NCI-H2196 (cell line): ENCODE measurements around the gene IFNK.

Experiments used
- DNase-seq: peaks from one replicate; lab custom pipeline; 2025; ENCODE audit not compliant: unreplicated experiment; lab: John Stamatoyannopoulos, UW

Gene IFNK

DNA sequence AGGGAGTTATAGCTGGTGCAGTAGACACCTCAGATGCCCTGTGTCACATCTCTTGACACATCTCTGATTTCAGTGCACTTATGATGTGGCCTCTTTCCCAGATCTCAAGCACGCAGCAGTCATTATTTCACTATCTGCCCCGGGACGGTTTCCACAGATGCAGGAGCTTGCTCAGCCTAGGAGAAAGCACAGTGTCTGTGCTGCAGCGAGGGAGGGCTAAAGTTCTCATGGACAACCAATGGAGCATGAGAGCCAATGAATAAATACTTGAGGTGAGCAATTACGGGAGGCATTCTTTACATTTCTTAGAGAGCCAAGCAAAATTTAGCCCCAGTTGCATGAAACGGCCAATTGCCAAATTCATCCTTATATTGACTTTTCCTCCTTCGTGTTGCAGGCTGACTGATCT, 12.9 kb downstream of the IFNK start:
- no peak for DNase-seq

- DNase-seq, result no peak
Measured at GRCh38 chr9:27537756-27538155, 13.7 kb downstream of the IFNK start.

DNA sequence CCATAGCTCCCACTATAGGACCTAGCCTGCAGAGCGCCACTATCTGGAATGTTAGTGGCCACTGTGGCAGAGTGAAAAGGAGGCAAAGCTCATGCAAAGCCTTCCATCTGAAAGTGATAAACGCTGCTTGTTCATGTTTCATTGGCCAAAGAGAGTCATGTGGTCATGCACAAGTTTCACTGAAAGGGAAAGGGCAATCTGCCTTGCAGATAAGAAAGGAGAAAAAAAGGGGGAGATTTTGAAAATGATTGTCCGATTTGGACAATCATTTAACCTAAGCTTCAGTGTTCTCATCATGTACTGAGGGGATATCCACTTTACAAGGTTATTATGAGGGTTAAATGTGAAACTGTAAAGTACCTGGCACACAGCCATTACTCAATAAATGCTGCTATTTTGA, 14.6 kb downstream of the IFNK start:
- DNase-seq, result no peak

DNA sequence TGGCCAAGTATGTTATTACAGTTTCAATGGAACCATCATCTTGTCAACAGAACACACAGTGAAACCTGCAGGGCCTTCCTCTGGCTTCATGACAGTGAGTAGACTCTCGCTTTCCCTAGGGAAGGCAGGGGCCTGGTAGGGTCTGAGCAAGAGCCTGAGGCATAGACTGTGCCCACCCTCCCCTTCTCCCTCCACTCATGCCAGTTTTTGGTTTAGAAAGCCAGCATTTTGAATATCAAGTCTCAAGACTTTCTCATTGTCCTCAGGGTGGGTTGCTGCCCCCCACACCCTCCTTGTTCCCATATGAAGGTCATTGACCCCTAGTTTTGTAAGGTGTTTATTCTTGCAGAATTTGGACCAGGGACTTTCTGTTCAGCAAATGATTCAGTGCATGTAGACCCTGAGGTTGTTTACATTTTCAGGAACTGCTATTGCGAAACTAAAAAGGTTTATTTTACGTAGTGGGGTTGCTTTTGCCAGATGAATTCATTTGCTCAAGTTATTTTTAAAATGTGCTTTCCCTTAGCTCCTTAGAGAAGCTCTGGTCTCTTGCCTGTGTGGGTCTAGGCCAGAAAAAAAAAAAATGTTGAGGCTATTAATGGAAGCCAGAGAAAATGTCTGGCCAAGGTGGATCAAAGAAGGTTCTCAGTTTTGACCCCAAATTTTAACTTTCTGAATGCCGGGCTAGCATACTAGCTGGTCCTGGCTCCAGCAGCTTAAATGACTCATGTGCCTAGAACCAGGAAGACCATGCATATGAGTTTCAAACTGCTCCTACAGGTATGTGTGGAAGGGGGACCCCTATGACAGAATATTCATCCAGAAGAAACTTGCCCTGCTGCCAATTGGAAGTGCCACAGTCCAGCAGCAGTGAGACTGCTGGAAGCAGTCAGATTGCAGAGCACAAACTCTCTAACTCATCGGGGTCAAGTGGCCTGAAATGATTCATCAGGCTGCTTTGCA, 15.7 kb downstream of the IFNK start:
- no peak for DNase-seq

DNA sequence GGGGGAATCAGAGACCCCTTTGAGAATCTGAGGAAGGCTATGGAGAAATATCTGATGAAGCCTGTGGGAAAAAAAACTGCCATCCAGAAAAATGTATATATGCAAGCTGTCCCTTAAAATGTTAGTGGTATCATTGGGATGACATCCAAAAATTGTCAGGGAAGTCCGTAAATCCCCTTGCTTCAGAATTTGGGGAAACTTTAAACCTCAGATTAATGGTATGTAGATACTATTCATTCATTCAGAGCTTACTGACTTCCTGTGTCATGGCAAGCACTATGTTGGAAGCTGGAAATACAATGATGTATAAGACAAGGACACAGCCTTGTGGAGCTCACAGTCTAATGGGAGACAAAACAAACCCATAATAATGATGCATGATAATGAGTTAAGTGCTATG, 16.4 kb downstream of the IFNK start:
- no peak for DNase-seq

DNA sequence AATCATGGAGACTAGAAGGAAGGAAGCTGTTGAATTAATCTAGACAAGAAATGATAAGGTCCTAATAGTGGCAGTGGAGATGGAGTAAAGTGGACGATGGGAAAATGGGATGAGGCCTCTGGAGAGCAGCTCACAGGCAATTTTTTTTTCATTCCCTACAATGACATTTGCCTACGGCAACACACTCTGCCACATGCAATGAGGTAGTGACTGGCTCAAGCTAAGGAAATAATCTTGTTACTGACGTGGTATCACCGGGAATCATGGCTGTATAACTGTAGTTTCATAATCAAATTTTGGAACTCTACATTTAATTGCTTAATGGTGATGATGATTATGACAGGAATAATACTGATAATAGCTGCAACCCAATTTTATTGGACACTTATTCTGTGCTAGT, 17.6 kb downstream of the IFNK start:
- DNase-seq, result no peak

DNA sequence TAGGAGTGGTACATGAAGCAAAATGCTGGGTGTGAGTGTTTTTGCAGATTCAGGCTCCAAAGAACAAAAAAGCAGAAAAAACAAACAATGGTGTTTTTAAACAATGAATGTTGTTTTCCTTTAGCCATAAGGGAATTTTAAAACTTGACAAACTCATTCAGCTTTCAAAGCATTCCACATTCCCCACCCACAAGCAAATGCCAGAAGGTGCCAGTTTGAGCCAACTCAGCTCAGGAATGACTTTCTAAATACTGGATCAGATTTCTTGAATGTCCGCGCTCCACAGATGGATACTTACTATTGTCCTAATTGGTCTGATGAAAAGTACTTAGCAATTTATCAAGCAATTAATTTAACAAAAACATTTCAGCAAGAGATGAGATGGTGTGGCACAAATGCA, 18.4 kb downstream of the IFNK start:
- no peak for DNase-seq

DNA sequence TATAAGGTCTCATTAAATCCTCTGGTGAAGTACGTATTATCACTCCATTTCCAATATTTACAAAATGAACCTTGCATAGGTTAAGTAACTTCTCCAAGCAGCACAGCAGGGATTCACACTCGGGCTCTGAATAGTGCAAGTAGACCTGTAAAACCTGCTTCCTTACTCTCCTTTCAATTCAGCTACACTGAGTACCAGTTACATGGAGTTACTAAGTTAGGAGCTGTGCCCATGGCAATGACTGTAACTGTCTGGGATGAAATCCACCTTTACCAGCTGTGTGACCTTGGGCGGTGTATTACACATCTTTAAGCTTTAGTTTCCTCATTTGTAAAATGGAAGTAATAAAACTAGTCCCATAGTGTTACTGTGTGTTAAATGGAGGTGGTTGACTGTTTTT, 21.4 kb downstream of the IFNK start:
- DNase-seq, result no peak

GRCh38 chr9:27548055-27548741, 24.1 kb downstream of the IFNK start:
- DNase-seq, result peak; percentile 29

- DNase-seq, result no peak
Measured at GRCh38 chr9:27549196-27549755, 25.2 kb downstream of the IFNK start.

GRCh38 chr9:27554712-27555111, 30.6 kb downstream of the IFNK start:
- no peak for DNase-seq

GRCh38 chr9:27556470-27556869, 32.4 kb downstream of the IFNK start:
- DNase-seq, result no peak

DNA sequence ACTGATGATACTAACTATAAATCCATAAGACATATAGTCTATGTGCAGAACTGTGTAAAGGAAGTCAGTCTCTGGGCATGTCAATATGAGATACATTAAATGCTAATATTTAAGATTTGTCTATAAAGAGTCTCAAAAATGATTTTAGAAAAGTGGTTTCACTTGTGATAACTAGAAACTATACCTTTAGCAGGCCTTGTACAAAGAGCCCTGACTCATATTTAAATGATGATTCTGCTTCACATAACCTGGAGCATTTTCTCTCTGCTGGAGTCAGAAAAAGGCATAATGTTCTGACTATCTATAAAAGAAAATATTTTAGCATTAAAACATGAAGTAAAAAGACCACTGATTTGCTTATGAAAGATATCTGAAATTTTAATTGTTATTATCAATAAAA, 34.2 kb downstream of the IFNK start:
- no peak for DNase-seq

GRCh38 chr9:27560457-27560856, 36.4 kb downstream of the IFNK start:
- DNase-seq, result no peak

DNA sequence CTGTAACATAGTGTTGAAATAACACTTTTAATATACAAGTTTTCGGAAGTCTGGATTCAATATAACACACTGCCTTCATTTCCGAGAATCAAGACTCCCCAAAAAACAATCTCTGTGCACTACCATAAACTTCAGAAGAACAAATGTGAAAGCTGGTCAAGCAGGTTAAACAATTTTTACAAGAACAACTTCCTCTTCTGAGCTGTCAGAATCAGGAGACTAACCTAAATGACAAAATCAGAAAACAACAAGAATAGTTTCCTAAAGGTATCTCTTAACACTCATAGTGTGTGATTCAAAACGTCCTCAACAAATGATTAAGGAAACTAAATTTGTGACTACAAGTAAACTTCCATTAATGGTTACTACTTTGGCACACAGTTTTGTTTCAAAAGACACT, 37.6 kb downstream of the IFNK start:
- DNase-seq, result no peak

DNA sequence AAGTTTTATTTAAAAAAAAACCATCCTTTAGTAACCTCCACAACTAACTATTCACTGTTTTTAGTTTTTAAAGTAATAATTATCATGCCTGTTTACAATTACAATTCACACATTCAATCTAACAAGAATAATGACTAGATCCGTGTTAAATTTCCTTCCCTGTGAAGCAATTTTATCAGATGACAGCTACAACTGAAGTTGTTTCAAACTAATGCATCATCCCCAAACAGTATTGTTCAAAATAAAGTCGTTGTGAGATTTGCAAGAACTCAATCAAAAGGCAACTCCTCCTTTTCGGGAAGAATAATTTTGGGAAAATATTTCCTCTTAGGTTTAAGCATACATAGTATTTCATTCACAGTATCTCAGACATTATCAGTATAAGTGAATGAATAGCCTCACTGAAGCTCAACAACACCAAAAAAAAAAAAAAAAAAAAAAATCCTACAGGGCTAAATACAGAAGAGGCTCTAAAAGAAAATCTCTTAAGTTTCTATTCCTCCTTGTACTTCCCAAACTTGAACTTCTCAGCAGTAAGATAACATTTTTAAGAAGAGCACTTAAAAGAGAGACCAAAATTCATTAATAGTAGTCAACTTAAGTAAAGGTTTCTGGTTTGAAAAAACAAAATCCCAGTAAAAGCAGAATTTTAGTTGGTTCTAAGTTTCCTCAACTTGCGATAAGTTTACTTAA, 39.8 kb downstream of the IFNK start:
- DNase-seq, result no peak

GRCh38 chr9:27564670-27565069, 40.6 kb downstream of the IFNK start:
- DNase-seq, result no peak

- DNase-seq, result no peak
Measured at GRCh38 chr9:27565696-27566095, 41.6 kb downstream of the IFNK start.

DNA sequence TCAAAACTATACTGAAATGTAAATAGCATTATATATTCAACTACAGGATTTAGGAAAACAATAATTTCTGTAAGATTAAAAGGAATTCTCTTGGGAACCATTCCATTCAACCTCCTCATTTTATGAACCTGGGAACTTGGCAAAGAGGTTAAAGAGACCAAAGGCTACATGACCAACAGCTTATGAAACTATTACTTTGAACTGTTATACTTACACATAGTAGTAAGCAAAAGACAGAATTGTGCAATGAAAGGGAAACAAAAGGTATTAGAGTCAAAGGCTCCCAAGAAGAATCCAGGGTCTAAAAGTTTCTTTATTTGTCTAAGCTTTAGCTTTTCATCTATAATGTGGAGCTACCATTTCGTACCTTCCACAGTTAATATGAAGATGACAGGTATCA, 42.0 kb downstream of the IFNK start:
- DNase-seq, result no peak

- DNase-seq, result no peak
Measured at GRCh38 chr9:27569406-27569805, 45.3 kb downstream of the IFNK start.

- no peak for DNase-seq
Measured at GRCh38 chr9:27571011-27571410, 46.9 kb downstream of the IFNK start.
